ENCODE measurements around the gene EMILIN1.
A peak's percentile ranks its signal among the peaks of the same experiment; 100 is the strongest.

Gene EMILIN1

DNA sequence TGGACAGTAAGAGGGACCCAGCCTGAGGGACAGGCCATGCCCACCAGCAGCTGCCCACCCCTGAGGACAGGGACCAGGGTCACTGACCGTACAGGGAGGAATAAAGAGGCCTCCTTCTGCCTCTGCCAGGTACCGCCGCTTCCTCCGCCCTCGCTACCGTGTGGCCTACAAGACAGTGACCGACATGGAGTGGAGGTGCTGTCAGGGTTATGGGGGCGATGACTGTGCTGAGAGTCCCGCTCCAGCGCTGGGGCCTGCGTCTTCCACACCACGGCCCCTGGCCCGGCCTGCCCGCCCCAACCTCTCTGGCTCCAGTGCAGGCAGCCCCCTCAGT, 2.2 kb downstream of the EMILIN1 start:
- DNase-seq (ENCODE audit: low read depth): no peak

DNA sequence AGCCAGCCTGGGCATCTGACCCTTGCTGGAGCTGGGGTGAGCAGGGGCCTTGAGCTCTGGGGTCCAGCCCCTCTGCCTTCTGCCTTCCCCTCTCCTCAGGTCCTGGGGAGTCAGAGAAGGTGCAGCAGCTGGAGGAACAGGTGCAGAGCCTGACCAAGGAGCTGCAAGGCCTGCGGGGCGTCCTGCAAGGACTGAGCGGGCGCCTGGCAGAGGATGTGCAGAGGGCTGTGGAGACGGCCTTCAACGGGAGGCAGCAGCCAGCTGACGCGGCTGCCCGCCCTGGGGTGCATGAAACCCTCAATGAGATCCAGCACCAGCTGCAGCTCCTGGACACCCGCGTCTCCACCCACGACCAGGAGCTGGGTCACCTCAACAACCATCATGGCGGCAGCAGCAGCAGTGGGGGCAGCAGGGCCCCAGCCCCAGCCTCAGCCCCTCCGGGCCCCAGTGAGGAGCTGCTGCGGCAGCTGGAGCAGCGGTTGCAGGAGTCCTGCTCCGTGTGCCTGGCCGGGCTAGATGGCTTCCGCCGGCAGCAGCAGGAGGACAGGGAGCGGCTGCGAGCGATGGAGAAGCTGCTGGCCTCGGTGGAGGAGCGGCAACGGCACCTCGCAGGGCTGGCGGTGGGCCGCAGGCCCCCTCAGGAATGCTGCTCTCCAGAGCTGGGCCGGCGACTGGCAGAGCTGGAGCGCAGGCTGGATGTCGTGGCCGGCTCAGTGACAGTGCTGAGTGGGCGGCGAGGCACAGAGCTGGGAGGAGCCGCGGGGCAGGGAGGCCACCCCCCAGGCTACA, 3.8 kb downstream of the EMILIN1 start:
- DNase-seq (ENCODE audit: low read depth): no peak

DNA sequence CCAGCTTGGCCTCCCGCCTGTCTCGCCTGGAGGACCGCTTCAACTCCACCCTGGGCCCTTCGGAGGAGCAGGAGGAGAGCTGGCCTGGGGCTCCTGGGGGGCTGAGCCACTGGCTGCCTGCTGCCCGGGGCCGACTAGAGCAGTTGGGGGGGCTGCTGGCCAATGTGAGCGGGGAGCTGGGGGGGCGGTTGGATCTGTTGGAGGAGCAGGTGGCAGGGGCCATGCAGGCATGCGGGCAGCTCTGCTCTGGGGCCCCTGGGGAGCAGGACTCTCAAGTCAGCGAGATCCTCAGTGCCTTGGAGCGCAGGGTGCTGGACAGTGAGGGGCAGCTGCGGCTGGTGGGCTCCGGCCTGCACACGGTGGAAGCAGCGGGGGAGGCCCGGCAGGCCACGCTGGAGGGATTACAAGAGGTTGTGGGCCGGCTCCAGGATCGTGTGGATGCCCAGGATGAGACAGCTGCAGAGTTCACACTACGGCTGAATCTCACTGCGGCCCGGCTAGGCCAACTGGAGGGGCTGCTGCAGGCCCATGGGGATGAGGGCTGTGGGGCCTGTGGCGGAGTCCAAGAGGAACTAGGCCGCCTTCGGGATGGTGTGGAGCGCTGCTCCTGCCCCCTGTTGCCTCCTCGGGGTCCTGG, 4.5 kb downstream of the EMILIN1 start:
- DNase-seq (ENCODE audit: low read depth): no peak

DNA sequence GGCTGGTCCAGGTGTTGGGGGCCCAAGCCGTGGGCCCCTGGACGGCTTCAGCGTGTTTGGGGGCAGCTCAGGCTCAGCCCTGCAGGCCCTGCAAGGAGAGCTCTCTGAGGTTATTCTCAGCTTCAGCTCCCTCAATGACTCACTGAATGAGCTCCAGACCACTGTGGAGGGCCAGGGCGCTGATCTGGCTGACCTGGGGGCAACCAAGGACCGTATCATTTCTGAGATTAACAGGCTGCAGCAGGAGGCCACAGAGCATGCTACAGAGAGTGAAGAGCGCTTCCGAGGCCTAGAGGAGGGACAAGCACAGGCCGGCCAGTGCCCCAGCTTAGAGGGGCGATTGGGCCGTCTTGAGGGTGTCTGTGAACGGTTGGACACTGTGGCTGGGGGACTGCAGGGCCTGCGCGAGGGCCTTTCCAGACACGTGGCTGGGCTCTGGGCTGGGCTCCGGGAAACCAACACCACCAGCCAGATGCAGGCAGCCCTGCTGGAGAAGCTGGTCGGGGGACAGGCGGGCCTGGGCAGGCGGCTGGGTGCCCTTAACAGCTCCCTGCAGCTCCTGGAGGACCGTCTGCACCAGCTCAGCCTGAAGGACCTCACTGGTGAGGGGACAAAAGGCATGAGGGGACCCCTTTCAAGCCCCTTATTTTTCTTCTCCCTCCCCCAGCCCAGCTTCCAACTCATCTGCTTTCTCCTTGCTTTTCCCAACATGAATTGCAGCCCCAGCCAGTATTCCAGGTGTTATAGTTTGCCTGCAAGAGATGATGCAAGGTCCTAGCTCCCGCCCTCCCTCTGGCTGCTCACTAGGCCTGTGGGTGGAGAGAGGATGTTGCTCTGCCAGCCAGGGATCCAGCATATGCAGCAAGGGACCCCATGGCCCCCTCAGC, 5.2 kb downstream of the EMILIN1 start:
- DNase-seq (ENCODE audit: low read depth): no peak

DNA sequence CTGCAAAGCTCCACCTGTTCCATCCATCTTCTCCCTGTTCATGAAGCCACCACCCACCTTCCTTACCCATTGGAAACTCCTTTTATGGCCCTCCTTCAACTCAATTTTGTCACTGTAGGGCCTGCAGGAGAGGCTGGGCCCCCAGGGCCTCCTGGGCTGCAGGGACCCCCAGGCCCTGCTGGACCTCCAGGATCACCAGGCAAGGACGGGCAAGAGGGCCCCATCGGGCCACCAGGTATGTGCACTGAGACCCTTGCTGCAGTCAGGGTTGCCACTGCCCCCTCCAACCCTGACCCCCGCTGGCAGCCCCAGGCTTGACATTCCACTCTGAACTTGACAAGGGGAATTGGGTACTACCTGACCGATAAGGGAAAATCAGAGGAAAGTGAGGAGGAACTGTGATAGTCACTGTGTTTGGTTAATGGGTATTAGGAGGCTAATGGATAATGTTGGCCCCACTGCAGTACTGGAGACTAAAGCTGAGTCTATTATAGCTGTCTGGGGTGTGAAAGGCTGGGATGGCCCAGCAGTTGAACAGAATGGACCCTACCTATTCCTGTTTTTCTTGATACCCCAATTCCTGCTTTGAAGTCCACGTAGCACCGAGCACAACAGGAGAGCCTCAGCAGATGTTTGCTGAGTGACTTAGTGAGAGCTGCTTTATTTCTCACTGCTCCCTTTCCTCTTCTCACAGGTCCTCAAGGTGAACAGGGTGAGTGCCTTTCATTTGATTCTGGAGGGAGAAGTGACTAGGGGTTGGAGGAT, 6.1 kb downstream of the EMILIN1 start:
- no peak for DNase-seq (ENCODE audit: low read depth)

DNA sequence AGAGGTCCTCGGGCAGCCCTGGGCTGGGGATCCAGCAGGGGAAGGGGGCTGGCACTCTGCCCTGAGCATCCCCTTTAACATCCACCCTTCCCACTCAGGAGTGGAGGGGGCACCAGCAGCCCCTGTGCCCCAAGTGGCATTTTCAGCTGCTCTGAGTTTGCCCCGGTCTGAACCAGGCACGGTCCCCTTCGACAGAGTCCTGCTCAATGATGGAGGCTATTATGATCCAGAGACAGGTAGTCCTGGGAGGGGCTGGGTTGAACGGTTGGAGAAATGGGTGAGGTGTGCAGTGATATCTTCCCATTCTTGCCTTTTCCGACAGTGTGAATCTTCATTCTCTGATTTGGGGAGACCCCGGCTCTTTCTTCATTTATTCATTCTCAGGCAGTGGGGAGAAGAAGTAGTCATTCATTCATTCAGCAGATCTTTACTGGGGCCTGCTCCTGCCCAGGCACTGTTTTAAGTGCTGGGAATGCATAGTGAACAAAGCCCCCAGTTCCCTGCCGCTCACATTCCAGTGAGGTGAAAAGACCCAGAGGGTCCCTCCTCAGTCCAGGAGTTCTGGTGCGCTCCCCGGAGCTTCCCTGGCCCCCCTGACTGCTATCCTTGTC, 6.8 kb downstream of the EMILIN1 start:
- no peak for DNase-seq (ENCODE audit: low read depth)

DNA sequence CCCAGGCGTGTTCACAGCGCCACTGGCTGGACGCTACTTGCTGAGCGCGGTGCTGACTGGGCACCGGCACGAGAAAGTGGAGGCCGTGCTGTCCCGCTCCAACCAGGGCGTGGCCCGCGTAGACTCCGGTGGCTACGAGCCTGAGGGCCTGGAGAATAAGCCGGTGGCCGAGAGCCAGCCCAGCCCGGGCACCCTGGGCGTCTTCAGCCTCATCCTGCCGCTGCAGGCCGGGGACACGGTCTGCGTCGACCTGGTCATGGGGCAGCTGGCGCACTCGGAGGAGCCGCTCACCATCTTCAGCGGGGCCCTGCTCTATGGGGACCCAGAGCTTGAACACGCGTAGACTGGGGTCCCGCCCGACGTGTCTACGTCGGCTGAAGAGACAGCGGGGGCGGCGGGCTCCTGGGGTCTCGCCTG, 7.3 kb downstream of the EMILIN1 start:
- peak; percentile 38 for DNase-seq (ENCODE audit: low read depth)

DNA sequence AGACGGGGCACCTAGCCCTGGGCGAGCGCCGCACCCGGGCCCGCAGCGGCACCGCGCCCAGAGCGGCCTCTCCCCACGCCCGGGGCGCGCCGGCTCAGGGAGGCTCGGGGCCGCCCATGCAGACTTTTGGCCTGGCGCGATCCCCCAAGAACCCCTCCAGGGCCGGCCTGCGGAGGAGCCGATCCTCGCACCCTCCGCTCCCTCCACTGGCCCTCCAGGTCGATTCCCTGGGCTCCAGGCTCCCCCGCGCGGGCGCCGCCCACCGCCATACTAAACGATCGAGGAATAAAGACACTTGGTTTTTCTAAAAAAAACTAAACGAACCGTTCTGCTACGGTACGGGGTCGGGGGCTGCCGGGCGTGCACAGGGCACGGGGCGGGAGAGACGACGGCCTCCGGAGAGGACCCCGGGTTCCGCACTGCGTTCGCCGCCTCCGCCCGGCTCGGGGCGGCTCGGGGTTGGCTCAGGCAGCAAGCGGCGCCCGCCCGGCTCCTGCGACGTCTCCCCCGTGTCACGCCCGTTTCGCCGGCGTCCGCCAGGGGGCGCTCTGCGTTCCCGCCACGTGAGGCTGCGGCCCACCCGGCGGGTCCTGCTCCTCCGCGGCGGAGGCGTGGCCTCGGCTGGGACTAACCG, 7.8 kb downstream of the EMILIN1 start:
- peak; percentile 100 for DNase-seq (ENCODE audit: low read depth)

DNA sequence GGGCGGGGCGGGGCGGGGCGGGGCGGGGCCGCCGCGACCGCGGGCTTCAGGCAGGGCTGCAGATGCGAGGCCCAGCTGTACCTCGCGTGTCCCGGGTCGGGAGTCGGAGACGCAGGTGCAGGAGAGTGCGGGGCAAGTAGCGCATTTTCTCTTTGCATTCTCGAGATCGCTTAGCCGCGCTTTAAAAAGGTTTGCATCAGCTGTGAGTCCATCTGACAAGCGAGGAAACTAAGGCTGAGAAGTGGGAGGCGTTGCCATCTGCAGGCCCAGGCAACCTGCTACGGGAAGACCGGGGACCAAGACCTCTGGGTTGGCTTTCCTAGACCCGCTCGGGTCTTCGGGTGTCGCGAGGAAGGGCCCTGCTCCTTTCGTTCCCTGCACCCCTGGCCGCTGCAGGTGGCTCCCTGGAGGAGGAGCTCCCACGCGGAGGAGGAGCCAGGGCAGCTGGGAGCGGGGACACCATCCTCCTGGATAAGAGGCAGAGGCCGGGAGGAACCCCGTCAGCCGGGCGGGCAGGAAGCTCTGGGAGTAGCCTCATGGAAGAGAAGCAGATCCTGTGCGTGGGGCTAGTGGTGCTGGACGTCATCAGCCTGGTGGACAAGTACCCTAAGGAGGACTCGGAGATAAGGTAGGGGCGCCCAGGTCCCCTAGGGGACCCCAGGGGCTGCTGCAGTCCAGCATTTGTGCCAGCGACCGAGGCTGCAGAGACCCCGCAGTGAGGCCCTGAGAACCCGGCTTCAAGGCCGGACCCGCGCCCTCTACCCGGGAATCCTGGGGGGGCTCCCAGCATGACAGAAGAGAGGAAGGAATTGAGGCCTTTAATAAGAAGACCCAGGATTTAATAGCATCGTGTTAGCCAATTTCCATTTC, 8.5 kb downstream of the EMILIN1 start, which contains the start of gene KHK:
Gene KHK (plus strand): TSS at position 49 of the 870 bp plus-strand sequence. CDS start 488 bp downstream, at position 537.
- no peak for DNase-seq (ENCODE audit: low read depth)

DNA sequence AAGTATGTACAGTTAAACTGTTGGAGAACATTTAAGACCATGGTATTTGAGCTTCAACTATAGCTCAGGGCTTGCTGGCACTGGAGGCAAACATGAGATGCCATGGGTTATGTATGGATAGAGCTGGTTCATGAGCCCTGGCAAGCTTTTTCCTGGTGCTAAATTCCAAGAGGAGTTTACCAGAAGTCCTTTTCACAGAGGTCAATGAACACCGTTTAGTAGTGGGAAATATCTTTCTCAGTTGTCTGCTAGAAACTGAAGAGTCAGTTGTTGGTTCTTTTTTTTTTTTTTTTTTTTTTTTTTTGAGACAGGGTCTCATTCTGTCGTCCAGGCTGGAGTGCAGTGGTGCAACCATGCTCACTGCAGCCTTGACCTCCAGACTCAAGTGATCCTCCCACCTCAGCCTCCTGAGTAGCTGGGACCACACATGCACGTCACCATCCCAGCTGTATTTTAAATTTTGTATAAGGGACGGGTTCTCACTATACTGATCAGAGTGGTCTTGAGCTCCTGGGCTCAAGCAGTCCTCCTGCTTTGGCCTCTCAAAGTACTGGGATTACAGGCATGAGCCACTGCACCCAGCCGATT, 9.5 kb downstream of the EMILIN1 start:
- no peak for DNase-seq (ENCODE audit: low read depth)

DNA sequence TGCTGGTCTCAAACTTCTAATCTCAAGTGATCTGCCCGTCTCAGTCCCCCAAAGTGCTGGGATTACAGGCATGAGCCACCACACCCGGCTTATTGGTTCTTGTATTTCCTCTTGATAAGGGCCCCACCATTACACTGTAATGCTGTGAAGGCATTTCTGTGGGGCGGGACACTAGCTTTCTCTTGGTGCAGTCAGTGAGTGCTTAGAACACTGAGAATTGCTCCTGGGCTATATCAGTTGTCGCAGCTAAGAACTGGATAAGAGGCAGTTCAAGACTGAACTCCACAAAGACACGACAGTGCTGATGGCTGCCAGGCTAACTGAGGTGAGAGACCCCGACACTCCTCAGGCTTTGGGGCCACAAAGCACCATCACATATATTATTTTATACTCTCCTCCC, 10.2 kb downstream of the EMILIN1 start:
- DNase-seq (ENCODE audit: low read depth): no peak

DNA sequence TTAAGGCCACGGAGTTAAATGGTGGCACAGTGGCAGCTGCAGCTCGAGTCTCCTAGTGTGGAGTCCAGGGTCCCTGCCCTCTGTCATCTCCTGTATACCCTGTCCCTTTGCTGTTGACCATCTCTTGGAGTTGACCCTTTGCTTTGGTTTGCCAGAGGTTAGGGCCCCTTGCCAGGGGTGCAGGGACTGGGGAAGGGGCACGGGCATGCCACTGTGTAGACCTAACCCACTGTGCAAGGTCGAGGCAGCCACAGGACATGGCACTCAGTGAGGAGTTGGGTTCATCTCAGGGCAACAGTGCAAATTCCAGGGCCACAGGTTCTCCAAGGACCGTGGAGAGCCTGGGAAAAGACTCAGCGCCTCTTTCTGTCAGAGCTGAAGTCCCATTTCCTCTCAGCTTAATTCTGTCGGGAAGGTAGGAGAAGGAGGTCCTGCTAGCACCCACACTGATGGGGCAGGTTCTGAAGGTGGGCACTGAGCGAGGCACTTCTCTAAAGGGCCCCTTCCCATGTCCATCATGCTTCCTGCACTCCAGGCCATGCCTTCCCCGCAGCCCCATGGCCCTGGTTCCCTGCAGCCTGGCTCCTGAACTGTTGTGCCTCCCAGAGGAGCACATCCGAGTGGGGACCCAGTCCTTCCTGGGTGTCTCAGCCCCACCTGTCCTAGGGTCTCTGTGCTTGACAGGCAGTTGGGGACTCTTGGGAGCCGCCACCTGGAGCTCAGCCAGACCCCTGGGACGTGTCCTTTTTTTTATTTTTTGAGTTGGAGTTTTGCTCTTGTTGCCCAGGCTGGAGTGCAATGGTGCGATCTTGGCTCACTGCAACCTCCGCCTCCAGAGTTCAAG, 10.9 kb downstream of the EMILIN1 start:
- DNase-seq (ENCODE audit: low read depth): no peak

DNA sequence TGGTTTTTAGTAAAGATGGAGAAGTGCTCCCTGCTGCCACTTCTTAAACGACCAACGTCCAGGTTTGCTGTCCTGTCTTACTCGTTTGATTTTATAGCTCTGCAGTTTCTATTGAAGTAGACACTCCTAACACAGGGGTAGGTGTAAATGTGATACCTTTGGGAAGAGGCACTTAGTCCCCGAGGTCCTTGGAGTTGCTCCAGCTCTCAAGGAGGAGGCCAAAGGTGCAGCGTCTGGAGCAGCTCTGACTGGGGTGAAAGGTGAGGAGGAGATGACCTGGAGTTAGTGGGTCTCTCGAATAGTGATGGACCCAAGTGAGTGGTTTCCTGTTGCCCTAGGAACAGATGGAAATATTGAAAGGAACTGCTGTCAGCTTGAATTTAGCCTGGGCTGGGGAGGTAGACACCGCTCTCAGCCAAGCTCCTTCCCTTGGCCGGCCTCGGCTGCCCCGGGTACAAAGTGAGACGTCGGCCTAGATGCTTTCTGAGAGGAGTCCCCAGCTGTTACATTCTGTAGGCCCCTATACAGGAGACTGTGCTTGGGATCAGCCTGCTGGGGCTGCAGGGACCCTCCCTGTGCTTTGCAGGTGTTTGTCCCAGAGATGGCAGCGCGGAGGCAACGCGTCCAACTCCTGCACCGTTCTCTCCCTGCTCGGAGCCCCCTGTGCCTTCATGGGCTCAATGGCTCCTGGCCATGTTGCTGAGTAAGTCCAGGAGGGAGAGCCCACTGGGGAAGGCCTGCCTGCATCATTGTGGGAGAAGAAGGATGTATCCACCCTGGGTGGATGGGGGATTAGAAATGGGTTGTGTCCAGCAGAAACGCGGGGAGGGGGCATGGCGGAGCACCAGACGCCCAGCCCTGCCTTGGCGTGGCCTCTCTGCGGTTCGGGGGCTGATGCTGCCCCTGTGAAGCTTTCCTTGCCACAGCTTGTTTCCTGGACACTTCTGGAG, 13.6 kb downstream of the EMILIN1 start:
- DNase-seq (ENCODE audit: low read depth): no peak

DNA sequence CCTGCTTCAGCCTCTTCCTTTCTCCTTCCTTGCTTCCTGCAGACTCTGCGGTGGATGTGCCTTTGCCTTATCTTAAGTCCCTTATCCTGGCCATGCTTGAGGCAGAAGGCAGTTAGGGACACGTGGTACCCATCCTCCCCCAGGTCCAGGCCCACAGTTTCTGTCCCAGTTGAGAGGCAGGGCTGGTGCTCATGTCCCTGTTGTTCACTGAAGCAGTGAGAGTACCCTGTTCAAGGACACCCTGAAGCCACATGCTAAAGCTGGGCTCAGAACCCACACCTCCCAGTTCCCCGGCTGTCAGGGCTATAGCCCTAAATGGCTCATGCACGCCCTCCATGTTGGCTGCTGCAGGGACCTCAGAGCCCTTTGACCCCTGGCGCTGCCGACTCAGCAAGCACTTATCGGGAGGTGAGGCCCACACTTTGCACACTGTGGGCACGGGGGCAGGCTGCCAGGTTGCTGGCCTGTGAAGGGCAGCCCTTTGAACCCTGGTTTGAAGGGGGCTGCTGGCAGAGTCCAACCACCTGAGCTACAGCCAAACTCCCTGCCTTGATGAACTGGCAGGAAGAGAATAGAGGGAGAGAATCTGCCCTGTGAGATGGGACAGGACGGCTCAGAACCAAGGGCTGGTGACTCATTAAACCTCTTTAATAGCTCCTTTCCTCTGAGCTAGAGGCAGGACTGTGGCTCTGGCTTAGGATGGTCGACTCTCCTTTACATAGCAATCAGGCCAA, 14.4 kb downstream of the EMILIN1 start:
- DNase-seq (ENCODE audit: low read depth): no peak

DNA sequence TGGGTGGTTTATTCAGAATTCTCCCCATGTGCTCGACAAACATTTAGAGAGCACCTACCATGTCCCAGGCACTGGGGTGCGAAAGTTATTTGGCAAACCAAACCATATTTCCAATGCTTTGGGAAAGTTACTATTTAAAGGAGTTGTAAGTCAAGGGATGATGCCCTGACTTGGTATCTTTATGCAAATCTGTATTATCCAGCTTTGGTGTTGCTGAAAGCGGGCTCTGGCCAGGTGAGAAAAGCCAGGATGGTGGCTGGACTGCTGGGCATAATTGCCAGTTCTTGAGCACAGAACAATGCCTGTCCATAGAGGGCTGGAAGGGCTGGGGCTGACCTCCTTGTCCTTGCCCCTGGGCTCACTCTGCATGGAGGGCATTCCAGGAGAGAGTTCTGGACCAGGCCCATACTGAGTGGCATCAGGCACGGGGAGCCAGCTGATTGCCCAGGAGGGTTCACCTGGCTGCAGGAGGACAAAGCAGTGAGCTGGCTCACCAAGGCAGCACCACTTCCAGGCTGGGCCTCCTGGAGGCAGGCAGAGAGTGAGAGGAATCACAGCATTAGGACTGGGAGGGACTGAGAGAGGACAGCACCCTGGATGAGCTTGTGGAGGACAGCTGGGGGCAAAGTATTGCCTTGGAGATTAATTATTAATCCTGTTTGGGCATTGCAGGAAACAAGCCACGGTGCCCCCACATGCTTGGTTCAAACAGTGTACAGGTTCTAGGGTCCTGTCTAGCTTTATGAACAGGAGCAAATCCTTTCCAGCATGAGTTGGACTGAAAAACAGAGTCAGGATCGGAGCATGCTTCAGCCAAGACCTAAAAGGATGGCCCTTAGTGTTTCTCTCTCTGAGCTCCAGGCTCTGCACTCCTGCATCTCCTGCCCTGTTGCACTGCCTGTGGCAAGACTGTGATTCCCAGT, 15.3 kb downstream of the EMILIN1 start:
- DNase-seq (ENCODE audit: low read depth): no peak

Data from activated T-cell treated with anti-CD3 and anti-CD28 coated beads for 48 hours (primary cell).